AG10803 (cell line): ENCODE results near the gene STK38.

ENCODE experiments used
- DNase-seq: peaks from one replicate; pipeline ENCODE4 v3.0.0; 2010; ENCODE audit warnings: low read depth
- H3K4me3 ChIP-seq: 2 replicates; pipeline ENCODE4 v1.5.1; 2011; ENCODE audit warnings: mild to moderate bottlenecking, low read length, control low read depth
- CTCF ChIP-seq: conservative IDR thresholded peaks from 2 replicates; pipeline ENCODE4 v1.5.1; 2011; ENCODE audit warnings: mild to moderate bottlenecking, low read length, control low read depth, inconsistent platforms

STK38 gene

GRCh38 chr6:36536873-36537547, 10.3 kb downstream of the STK38 start:
- no peak for TF ChIP-seq CTCF
- H3K4me3 ChIP-seq: no peak overlapping the region
- no peak for DNase-seq

- H3K4me3 ChIP-seq: no peak overlapping the region
- TF ChIP-seq CTCF: no peak
- peak; percentile 38 for DNase-seq
Measured at GRCh38 chr6:36533321-36533720, 14.0 kb downstream of the STK38 start.

GRCh38 chr6:36526066-36526465, 21.2 kb downstream of the STK38 start:
- no peak for DNase-seq
- no peak for TF ChIP-seq CTCF
- no peak overlapping the region for H3K4me3 ChIP-seq

GRCh38 chr6:36525346-36525745, 21.9 kb downstream of the STK38 start:
- no peak overlapping the region for H3K4me3 ChIP-seq
- TF ChIP-seq CTCF: no peak
- DNase-seq: no peak

- no peak for TF ChIP-seq CTCF
- H3K4me3 ChIP-seq: no peak overlapping the region
- DNase-seq: no peak
Measured at GRCh38 chr6:36524871-36525270, 22.4 kb downstream of the STK38 start.

GRCh38 chr6:36523936-36524499, 23.3 kb downstream of the STK38 start:
- no peak overlapping the region for H3K4me3 ChIP-seq
- DNase-seq: no peak
- TF ChIP-seq CTCF: no peak

GRCh38 chr6:36523451-36523850, 23.8 kb downstream of the STK38 start:
- no peak for DNase-seq
- H3K4me3 ChIP-seq: no peak overlapping the region
- no peak for TF ChIP-seq CTCF
